GM18951 (cell line): ENCODE results near the gene PSRC1.
A peak's percentile ranks its signal among the peaks of the same experiment; 100 is the strongest.
"Not testable (repeated sequence)": the region's sequence is repeated elsewhere in the genome, so short reads cannot be mapped to it uniquely, and the experiment has no call there.

Experiments used
- POLR2A ChIP-seq: IDR thresholded peaks from 4 replicates; pipeline ENCODE4 v1.6.1; 2011; ENCODE audit warnings: mild to moderate bottlenecking; ENCODE audit not compliant: insufficient read length, insufficient read depth; ENCODE audit errors: extremely low read depth
- in situ Hi-C: fragments of 300-500 bp; cut with MboI; formaldehyde crosslinking; loops from one replicate; pipeline ENCODE4 v1.12.0; 2022; ENCODE audit warnings: low sequenced_read_pairs, mixed read lengths, inconsistent platforms; ENCODE audit not compliant: unreplicated experiment

PSRC1 gene

DNA sequence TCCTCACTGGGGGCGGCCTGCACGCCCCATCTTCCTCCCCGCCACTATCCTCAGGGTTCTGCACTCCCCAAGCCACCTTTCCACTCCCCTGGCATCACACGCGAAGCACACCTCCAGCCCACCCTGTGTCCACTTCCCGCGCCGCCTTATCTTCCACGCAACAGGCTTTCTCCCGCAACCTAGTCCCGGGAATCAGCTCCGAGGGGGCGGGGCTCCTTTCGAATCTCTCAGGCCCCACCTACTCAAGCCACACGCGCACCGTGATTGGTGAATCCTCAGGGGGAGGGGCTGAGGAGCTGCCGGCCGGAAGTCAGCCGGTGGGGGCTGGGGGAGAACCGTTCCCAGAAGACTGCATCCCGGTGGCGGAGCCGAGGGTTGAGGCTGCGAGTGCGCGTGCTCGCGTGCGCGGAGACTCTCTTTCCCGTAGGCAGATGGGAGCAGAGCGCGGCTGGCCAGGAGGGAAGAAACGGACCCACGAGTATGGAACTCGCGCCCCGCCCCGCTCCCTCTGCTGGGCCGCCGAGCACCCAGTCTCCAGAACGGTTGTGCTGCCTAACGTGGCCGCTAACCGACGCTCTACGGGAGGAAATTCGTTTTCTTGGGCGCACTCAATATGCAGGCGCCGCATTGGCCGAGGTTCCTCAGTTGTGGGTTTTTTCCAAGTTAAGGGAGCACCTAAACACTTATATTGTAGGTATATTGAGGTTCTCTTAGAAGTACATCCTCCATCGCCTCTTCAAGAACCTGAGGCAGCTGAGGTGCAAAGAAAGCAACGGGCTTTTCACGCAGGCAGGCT, at the start of gene PSRC1:
Gene PSRC1 (minus strand): TSS at position 194 of the 796 bp plus-strand sequence.
- in situ Hi-C loops, result no loop called here
- peak; percentile 83 for TF ChIP-seq POLR2A

GRCh38 chr1:109331113-109331512, 48.2 kb upstream of the PSRC1 start:
- in situ Hi-C loops, result no loop called here
- no peak for TF ChIP-seq POLR2A

- TF ChIP-seq POLR2A, result no peak
- in situ Hi-C loops, result no loop called here
Measured at GRCh38 chr1:109327285-109327684, 44.3 kb upstream of the PSRC1 start.

- in situ Hi-C loops, result no loop called here
- no peak for TF ChIP-seq POLR2A
Measured at GRCh38 chr1:109322974-109323373, 40.0 kb upstream of the PSRC1 start.

DNA sequence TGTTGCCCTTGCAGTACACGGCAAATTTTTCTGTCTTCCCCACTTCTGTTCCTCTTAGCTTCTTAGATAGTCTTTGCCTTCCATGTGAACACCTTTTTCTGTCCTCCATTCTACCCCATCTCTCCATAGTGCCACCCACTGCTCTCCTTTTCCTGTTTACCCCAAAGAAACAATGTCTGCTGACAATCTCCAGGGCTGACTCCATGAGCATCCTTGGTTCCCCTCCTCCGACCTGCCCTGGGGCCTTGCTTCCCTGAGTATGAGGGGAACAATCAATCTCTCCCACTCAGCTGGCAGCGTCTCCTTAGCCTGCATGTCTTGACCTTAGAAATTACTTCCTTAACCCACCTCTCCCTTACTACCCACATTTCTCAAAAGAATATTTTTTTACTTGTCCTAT, 36.2 kb upstream of the PSRC1 start:
- no peak for TF ChIP-seq POLR2A
- in situ Hi-C loops, result no loop called here

DNA sequence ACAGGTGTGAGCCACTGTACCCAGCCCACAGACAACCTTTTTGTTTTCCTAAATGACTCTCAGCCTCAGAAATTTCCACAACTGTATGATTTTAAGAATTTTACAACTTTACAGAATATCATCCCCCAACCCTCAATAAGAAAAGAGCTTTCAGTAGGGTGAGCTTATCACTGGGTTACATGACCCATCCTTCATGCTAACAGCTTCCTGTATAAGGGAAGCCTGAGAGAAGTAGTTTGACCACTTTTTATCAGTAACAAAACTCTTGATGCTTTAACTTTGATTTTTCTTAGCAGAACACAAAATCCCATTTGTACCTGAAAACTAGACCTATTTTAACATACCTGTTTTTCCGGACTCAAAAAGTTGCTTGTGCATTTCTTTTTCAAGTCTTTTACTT, 33.6 kb upstream of the PSRC1 start:
- in situ Hi-C loops, result no loop called here
- TF ChIP-seq POLR2A, result no peak

DNA sequence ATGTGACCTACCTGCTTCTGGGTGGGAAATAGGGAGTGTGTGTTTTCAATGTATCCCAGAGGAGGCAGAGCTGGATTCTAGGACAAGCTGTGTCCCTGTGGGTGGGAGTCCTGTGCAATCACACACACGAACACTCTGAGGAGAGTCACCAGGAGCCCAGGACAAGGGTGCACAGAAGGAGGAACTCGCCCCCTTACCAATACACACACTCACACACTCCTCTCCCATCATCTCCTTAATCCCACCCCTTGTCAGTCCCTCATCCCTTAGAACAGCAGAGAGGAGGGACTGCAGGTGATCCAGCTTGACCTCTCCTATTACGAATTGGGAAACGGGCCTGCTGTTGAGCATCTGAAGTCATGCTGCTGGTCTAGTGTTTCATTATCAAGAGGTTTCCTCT, 32.3 kb upstream of the PSRC1 start:
- no peak for TF ChIP-seq POLR2A
- in situ Hi-C loops, result no loop called here

DNA sequence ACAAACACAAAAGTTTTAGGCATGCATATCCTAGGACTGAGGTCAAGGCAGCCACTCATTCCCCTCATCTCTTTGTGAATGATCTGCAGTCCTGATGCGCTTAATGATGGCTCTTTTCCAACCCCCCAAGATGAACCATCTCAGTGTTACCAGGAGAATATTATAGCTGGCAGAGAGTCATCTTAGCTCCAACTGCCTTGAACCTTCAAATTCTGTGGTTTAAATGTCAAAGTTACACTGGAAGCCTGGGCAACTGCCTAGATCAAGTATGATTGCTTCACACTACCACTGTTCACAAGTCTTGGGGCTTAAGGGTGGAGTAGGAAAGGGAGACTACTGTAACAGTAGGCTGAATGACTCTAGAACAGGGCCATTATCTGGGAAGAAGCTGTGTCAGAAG, 31.9 kb upstream of the PSRC1 start:
- in situ Hi-C loops, result no loop called here
- TF ChIP-seq POLR2A, result no peak

- in situ Hi-C loops, result no loop called here
- no peak for TF ChIP-seq POLR2A
Measured at GRCh38 chr1:109312978-109313775, 30.2 kb upstream of the PSRC1 start.

DNA sequence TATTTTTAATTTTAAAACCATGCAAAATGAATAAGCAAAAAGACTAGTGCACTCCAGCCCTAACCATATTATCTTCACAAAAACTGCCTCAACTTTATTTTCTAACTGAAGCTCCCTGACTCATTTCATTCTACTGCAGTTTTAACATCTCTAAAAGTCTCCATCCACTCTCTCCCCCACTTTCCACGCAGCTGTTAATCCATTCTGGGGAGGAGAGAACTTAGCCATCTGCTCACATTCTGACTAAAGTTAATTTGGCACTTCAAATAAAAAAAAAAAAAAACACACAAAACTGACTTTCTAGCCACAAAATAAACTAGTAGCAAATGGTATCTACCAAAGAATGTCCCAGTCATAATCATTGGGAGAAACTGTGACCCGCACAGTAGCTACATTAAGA, 29.3 kb upstream of the PSRC1 start:
- no peak for TF ChIP-seq POLR2A
- in situ Hi-C loops, result no loop called here

DNA sequence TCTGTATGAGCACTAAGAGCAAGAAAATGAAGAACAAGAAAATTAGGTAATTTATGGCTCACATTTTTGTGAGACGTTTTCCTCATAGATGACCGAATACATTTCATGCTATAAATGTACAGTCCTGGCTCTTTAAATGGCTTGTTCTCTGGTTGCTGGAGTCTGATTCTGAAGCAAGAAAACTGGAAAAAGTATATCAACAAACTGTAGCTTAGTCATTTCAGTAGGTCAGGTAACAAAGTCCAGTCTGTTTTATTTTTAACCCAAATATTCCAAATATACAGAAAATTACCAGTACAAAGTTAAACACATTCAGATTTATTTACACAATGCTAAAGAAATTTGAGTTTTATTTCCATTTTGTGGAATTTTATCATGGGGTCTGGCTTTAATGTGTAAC, 26.4 kb upstream of the PSRC1 start:
- in situ Hi-C loops, result no loop called here
- TF ChIP-seq POLR2A, result no peak

DNA sequence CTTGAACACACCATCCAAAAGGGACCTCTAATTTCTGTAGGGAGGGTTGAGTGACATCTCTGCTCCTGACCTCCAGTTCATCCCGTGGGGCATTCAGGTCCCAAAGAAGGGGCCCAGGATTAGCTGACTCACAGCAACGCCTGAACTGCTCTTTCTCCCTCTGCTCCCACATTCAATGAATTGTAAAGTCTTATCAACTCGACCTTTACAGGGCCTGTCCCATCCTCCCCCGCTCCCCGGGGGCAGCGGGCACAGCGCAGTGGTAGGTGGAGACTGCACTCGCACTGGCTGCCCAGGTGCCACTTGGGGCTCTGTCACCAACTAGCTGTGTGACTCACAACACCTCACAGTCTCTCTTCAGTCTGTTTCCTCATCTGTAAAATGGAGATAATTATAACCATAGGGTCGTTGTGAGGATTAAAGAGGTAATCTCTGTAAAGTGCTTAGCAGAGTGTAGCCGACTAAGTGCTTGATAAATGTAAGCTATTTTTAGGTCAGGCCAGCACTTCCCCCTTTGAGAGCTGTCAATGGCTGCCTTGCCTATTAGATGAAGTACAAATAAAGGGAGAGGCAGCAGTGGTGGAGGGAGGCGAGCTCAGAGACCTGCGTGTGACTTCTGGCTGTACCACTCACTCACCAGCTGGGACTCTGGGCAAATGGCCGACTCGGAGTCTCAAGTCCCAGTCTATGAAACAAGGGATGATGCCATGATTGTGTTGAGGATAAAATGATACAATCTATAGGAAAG, 24.5 kb upstream of the PSRC1 start:
- TF ChIP-seq POLR2A, result no peak
- in situ Hi-C loops, result no loop called here

DNA sequence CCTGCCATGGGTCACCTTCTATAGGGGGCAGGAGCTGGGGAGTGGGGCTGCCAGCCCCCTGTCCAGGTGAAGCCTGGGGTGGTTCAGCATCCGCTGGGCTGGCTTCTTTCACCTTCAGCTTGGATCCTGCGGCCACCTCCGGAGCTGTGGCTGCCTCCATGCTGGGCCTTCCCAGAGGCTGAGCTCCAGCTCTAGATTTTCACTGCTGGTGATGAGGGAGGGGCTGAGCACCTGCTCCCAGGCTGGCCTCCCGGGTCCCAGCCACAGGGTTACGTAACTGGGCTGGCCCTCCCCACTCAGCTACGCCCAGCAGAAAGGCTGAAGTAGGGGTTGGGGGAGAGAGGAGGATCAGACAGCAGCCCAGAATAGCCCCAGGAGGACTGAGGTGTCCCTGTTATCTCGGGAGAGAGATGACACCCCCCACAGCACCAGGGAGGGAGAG, 23.9 kb upstream of the PSRC1 start, which contains the start of gene MYBPHL:
Gene MYBPHL (minus strand): TSS at position 180 of the 442 bp plus-strand sequence. CDS start 20 bp downstream, at position 160.
- in situ Hi-C loops, result no loop called here
- no peak for TF ChIP-seq POLR2A

DNA sequence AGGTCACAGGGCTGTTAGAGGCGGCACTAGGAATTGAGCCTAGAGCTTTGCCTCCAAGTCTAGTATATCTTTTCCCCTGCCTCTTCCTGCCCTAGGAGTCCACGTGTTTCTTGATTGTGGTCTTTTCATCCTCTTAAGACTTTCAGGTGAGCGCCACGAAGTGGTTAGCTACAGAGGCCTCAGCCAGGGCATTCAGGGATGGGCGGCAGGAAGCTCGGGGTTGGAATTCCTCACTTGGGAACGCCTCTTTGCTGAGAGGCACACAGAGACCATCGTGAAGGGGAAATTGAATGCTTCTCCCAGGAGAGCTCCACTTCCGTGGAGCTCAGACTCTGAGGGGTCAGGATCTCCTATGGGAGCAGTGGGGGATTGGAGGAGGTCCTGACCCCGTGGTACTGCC, 23.0 kb upstream of the PSRC1 start:
- in situ Hi-C loops, result not testable (repeated sequence)
